IPS-15b (cell line): ENCODE results near the gene HS6ST1.

ENCODE experiments used
- H3K27me3 ChIP-seq: one replicate; pipeline ENCODE4 v1.6.1; 2013; ENCODE audit warnings: low read length; ENCODE audit not compliant: control insufficient read depth, insufficient read depth
- H3K36me3 ChIP-seq: one replicate; pipeline ENCODE4 v1.6.1; 2013; ENCODE audit warnings: low read length; ENCODE audit not compliant: control insufficient read depth, insufficient read depth
- H3K4me1 ChIP-seq: one replicate; pipeline ENCODE4 v1.6.1; 2013; ENCODE audit warnings: mild to moderate bottlenecking, low read length; ENCODE audit not compliant: control insufficient read depth, insufficient read depth
- H3K4me3 ChIP-seq: one replicate; pipeline ENCODE4 v1.5.1; 2013; ENCODE audit warnings: low read depth, low read length
- H3K9ac ChIP-seq: one replicate; pipeline ENCODE4 v1.6.1; 2013; ENCODE audit warnings: low read depth, mild to moderate bottlenecking, low read length
- H3K9me3 ChIP-seq: one replicate; pipeline ENCODE4 v1.6.1; 2013; ENCODE audit warnings: mild to moderate bottlenecking, low read length; ENCODE audit not compliant: control insufficient read depth, insufficient read depth

HS6ST1 gene

GRCh38 chr2:128325611-128326181 lies 7.0 kb upstream of the HS6ST1 start:
- Histone ChIP-seq H3K4me1 (peaks cover 3% of the 10 kb centered on the region), H3K36me3 (no peaks in the 10 kb centered on the region), H3K4me3 (no peak overlapping the region), H3K9ac (no peak overlapping the region), H3K9me3 (no peaks in the 10 kb centered on the region), H3K27me3 (peaks cover 7% of the 10 kb centered on the region)

DNA sequence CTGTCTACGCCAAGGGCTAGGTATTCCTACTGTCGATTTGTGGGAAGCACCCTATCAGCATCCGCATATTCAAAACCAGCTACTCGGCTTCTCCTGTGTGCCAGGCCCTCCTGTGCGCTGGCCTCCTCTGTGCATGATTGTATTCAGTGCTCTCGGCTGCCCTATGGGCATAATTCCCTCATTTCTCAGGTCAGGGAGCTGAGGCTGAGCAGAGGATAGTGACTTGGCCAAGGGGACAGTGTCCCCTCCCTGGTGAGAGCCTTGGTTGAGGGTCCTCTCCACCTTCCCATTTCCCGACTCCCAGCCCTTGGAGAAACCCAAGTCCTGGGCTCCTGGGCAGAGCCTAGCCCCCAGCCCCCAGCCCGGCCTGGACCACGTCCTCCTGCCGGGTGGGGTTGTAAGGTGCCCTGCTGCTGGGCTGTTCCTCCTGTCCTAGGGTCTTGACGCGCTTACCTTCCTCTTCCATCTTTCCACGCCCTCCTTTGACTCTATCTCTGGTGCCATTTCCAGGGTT lies 6.3 kb upstream of the HS6ST1 start:
- H3K9me3 ChIP-seq: no peaks in the 10 kb centered on the region

GRCh38 chr2:128324008-128324896 lies 5.6 kb upstream of the HS6ST1 start:
- Histone ChIP-seq H3K27me3 (peaks cover 15% of the 10 kb centered on the region), H3K9me3 (no peaks in the 10 kb centered on the region), H3K9ac (no peak overlapping the region), H3K4me1 (peaks cover 3% of the 10 kb centered on the region), H3K36me3 (no peaks in the 10 kb centered on the region), H3K4me3 (no peak overlapping the region)

More for the DNA sequence above, 6.3 kb upstream of the HS6ST1 start:
- peaks cover 3% of the 10 kb centered on the region for H3K4me1 ChIP-seq
- no peak overlapping the region for H3K9ac ChIP-seq
- no peak overlapping the region for H3K4me3 ChIP-seq
- H3K27me3 ChIP-seq: peaks cover 14% of the 10 kb centered on the region
- H3K36me3 ChIP-seq: no peaks in the 10 kb centered on the region

DNA sequence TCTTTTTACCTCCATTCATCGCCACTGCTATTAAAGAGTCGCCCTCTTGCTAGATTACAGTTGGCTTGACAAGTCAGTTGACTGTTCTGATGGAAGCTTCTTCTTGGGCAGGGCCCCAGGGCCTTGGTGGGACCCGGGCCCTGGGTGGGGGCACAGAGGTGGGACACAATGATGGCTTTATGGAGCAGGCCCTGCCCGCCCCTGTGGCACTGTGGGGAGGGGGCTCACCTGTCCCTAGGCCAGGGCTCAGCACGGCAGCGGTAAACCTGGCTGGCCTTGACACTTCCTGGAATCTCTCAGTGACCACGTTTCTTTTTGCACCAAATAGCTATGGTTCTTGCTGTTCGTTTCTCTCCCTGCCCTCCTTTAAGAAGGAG lies 4.9 kb upstream of the HS6ST1 start:
- Histone ChIP-seq H3K9ac (no peak overlapping the region), H3K4me1 (peaks cover 3% of the 10 kb centered on the region), H3K27me3 (peaks cover 17% of the 10 kb centered on the region), H3K36me3 (no peaks in the 10 kb centered on the region), H3K4me3 (no peak overlapping the region), H3K9me3 (no peaks in the 10 kb centered on the region)

GRCh38 chr2:128322715-128323554 lies 4.3 kb upstream of the HS6ST1 start:
- H3K27me3 ChIP-seq: peaks cover 17% of the 10 kb centered on the region
- H3K36me3 ChIP-seq: no peaks in the 10 kb centered on the region
- H3K9me3 ChIP-seq: no peaks in the 10 kb centered on the region
- no peak overlapping the region for H3K9ac ChIP-seq
- peak overlapping the region; percentile 53 for H3K4me3 ChIP-seq
- peaks cover 3% of the 10 kb centered on the region for H3K4me1 ChIP-seq

- Histone ChIP-seq H3K9ac (peak overlapping the region; percentile 37), H3K4me1 (peaks cover 3% of the 10 kb centered on the region), H3K9me3 (no peaks in the 10 kb centered on the region), H3K27me3 (peaks cover 17% of the 10 kb centered on the region), H3K36me3 (no peaks in the 10 kb centered on the region), H3K4me3 (peak overlapping the region; percentile 53)
These were observed 3.4 kb upstream of the HS6ST1 start for GRCh38 chr2:128321784-128322714.

GRCh38 chr2:128320906-128321771 lies 2.5 kb upstream of the HS6ST1 start:
- H3K4me1 ChIP-seq: peaks cover 10% of the 10 kb centered on the region
- H3K4me3 ChIP-seq: peak overlapping the region; percentile 8
- H3K9me3 ChIP-seq: no peaks in the 10 kb centered on the region
- peaks cover 17% of the 10 kb centered on the region for H3K27me3 ChIP-seq
- H3K36me3 ChIP-seq: peaks cover 2% of the 10 kb centered on the region
- H3K9ac ChIP-seq: no peak overlapping the region

DNA sequence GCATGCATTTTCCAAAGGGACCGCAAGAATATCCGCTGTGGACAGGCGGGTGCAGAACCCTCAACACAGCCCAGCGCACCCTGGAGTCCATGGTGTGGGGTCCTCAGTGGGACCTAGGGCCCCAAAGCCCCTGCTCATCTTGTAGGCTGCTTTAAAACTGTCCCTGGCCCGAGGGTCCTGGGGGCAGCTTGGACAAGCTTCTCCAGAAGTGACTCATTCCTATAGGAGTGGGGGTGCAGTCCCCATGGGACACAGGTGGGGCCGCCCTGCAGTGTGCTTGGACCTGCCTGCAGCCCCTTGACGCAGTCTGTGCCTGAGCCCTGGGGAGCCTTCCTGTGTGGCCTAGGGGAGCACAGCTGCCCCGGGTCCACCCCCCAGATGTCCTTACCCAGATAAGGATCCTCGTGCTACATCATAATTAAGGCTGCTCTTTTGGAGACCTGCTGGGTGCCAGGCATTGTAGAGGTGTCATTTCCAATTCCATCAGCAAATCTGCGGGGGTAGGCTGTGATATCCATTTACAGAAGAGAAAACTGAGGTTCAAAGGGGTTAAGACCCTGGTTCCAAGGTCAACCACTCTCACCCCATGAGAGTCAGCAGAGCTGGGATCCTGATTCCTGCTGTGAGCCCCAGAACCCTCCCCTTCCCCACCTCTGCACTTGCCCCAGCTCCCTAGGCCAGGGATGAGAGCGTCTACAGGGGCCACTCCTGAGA lies 1.7 kb upstream of the HS6ST1 start:
- no peak overlapping the region for H3K4me3 ChIP-seq
- H3K9ac ChIP-seq: no peak overlapping the region
- no peaks in the 10 kb centered on the region for H3K9me3 ChIP-seq
- H3K36me3 ChIP-seq: peaks cover 3% of the 10 kb centered on the region
- H3K4me1 ChIP-seq: peaks cover 10% of the 10 kb centered on the region
- H3K27me3 ChIP-seq: peaks cover 17% of the 10 kb centered on the region

DNA sequence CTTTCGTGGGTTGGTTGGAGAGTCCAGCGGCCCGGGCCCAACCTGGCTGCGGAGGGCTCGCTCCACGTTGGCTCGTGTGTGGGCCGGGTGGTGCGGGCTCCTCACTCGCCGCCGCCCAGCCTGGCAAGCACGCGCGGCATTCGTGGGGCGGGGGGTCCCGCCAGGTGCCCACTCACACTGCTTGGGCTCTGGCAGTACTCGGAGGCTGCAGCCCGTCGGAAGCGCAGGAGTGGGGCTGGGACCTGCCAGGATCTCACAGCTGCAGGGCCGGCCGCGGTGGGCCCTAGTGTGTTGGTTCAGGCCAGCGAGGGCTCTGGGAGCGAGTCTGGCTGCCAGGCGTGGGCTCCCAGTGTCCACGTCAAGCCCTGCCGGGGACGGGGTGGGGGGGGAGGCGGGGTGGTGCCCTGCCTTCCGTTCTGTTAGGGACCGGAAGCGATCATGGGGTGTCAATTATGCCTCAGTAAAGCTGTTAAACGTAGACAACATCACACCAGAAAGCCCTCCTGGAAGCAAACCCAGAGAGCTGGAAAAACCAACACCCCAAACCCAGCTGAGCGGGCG lies 1.0 kb upstream of the HS6ST1 start:
- H3K27me3 ChIP-seq: peaks cover 17% of the 10 kb centered on the region
- peaks cover 12% of the 10 kb centered on the region for H3K4me1 ChIP-seq
- no peaks in the 10 kb centered on the region for H3K9me3 ChIP-seq
- H3K4me3 ChIP-seq: peak overlapping the region; percentile 53
- H3K9ac ChIP-seq: no peak overlapping the region
- peaks cover 3% of the 10 kb centered on the region for H3K36me3 ChIP-seq
